HL-60/S4 treated with phorbol 12-myristate 13-acetate at 8.2 ng/mL for 4 days and 3 days (cell line): Measurements from ENCODE around the gene OR2B3.
"Not testable (repeated sequence)": the region's sequence is repeated elsewhere in the genome, so short reads cannot be mapped to it uniquely, and the experiment has no call there.

Experiments used
- in situ Hi-C: fragments of 300-500 bp; cut with MboI; formaldehyde crosslinking; loops from 2 replicates; pipeline ENCODE4 v1.15.0; 2022; ENCODE audit warnings: low sequenced_read_pairs

OR2B3 gene, protein sequence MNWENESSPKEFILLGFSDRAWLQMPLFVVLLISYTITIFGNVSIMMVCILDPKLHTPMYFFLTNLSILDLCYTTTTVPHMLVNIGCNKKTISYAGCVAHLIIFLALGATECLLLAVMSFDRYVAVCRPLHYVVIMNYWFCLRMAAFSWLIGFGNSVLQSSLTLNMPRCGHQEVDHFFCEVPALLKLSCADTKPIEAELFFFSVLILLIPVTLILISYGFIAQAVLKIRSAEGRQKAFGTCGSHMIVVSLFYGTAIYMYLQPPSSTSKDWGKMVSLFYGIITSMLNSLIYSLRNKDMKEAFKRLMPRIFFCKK

DNA sequence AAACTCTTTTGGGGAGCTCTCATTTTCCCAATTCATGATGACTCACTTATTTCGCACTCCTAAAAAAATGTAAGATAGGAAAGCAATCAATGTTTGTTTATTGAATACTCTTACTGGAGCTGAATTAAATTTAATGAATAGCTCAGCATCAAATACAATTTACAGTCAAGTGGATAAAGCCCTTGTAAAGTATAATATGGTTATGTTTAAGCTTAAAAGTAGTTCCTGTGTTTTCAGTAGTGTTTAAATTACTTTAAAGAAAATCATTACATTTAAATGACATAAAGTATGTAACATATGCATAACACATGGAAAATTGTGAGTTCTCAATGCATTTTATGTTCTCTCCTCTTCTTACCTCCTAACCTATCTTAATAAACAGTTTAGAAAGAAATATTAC lies at the start of gene OR2B3:
Gene OR2B3 (minus strand): TSS at position 101 of the 400 bp plus-strand sequence. CDS start 65 bp downstream, at position 36.
- in situ Hi-C loops = no loop called here

DNA sequence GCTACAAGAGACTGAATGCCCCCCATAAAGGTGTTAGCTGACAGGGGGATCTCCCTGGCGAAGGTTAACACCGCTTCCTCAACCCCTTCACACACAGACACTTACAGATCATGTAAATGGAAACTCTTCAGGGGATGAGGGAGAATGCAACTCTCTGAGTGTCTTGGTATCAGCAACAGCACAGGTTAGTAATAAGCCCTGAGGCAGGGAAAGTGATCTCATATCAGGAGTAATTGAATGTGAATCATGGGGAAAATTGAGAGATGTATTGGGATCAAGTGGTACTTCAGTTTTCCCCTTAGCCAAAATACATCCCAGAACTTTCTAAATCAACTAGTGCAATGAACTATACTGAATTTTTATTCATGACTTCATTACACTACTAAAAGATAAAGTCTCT lies 44.6 kb upstream of the OR2B3 start:
- in situ Hi-C loops = no loop called here

DNA sequence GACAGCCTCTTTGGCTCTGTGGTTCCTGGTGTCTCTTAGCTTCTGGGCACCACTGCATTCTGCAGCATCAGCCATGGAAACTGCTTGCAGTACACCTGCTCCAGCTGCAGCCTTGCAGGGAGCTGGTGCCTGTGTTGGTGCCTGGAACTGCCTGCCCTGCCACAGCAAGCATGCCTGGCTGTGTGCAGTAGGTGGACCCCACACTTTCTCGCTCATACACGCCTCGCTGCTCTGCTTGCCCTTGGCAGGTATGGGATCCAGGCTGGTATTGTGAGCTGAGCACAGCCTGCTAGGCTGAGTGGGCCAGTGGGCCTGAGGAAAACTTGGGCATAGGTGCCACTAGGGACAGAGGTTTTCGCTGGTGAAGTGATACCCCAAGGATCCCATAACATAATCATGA lies 43.5 kb upstream of the OR2B3 start:
- in situ Hi-C loops = no loop called here

DNA sequence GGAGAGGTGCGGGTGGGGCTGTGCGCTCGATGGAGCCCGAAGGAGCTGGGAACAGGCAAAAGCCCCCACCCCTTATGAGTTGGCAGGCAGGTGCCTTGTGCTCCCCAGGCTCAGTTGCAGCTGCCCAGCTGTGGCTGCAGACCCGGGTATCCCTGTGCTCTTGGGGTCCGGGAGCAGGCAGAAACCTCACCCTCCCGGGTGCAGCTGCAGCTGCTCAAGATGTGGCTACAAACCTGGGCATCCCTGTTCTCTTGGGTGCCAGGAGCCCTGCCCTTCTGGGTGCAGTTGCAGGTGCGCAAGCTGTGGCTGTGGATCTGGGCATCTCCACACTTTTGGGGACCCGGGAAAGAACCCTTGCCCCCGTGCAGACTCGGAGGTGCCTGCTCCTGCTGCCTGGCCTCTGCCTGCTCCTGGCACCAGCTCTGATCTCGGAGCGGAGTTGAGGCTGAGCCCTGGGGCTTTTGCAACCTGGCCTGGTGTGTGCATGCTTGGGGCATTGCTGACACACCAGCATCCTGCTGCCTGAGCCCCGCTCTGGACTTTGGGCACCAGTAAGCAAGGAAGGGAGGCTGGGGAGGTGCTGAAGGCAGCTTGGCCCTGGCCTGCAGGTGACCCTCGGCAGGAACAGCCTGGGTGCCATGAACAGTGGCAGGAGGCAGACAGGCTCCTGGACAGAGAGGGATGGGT lies 42.4 kb upstream of the OR2B3 start:
- in situ Hi-C loops = no loop called here

DNA sequence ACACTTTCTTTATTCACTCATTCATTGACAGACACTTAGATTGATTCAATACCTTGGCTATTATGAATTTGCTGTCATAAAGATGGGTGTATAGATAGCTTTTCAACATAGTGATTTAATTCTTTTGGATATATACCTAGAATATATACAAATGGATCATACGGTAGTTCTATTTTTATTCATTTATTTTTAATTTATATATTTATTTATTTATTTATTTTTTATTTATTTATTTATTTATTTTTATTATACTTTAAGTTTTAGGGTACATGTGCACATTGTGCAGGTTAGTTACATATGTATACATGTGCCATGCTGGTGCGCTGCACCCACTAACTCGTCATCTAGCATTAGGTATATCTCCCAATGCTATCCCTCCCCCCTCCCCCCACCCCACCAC lies 27.9 kb upstream of the OR2B3 start:
- in situ Hi-C loops = not testable (repeated sequence)

DNA sequence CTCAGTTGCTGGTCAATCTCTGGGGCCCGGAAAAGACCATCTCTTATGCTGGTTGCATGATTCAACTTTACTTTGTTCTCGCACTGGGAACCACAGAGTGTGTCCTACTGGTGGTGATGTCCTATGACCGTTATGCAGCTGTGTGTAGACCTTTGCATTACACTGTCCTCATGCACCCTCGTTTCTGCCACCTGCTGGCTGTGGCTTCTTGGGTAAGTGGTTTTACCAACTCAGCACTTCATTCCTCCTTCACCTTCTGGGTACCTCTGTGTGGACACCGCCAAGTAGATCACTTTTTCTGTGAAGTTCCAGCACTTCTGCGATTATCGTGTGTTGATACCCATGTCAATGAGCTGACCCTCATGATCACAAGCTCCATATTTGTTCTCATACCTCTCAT lies 25.0 kb upstream of the OR2B3 start:
- in situ Hi-C loops = no loop called here

DNA sequence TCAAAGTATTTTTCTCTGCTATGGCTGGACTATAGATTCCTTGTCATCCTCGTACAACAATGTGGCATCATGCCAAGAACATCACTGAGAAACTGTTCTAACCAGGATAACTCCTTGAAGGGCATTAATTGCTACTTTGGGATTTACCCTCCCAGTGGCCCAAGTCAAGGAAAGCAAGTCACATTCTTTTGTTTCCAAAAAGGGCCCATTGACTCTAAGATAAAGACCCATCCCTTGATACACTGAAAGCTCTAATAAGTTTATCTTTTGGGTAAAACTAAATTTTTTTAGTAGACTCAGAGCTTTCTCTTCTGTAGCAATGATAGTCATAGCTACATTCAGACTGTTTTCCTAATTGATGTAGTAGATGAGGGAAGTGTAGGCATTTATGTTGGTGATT lies 20.6 kb upstream of the OR2B3 start, which contains the start of gene OR2J3:
Gene OR2J3 (plus strand): TSS at position 301 of the 400 bp plus-strand sequence. CDS start 3,833 bp downstream, outside the sequence.
- in situ Hi-C loops = no loop called here

DNA sequence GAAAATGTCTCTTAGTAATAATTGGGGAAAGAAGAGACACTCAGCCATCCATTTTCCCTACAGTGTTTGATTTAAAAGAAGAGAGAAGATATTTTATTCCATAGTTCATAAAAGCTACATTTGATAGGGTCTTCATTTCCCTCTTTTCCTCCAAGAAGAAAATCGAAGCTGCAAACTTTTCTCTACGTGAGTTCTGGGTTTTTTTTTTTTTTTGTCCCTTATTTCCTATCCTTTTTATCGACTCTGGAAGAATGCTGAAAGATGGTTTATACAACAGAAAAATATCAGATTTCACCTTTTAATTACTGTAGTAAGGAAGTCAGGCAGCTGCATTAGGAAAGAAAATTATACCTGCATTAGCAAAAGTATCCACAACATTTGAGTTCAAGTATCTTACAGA lies 12.1 kb upstream of the OR2B3 start, which contains the start of gene OR2J1:
Gene OR2J1 (plus strand): TSS at position 301 of the 400 bp plus-strand sequence. CDS start 1,453 bp downstream, outside the sequence.
- in situ Hi-C loops = no loop called here

DNA sequence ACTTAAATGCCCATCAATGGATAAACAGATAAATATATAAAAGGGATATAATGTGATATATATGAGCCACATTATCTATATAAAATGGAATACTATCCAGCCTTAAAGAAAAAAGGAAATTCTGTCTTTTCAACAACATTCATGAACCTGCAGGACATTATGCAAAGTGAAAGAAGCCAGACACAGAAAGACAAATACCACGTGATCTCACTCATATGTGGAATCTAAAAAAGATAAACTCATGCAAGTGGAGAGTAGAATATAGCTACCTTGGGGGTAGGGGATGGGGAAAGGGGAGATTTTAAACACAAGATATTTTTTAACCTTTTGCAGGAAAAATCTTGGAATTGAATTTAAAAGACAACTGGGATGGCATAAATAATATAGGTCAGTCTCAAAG lies 10.7 kb upstream of the OR2B3 start:
- in situ Hi-C loops = no loop called here

DNA sequence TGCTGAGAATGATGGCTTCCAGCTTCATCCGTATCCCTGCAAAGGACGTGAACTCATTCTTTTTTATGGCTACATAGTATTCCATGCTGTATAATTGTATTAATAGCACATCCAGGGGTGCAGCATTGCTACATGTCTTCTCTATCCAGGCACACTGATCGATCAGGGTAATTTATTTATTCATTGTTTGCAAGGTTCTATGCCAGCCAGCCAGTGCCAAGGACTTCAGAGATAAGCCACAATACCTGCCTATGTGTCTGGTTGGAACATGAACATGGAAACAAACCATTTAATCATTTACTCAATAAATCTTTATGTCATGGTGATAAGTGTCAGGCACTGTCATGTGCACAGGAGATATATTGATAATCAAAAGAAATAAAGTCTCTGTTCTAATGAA lies 5.8 kb upstream of the OR2B3 start:
- in situ Hi-C loops = no loop called here

DNA sequence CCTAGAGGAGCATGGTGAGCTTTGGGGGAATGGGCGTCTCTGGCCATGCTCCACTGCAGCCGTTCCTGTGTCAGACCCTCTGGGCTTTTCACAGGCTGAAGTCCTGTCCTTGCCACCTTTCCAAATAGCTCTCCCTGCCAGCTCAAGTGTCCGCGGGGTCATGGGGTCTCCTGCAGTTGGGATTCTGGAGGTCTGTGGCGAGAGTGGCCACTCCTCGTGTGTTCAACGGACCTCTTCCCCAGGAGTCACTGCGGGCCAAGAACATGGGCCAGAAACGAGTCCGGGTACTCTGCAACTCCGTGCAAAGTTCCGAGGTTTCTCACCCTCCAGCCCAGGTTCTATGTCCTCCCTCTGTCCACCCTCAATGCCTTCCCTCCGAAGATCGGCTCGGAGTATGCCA lies 4.7 kb downstream of the OR2B3 start:
- in situ Hi-C loops = no loop called here

DNA sequence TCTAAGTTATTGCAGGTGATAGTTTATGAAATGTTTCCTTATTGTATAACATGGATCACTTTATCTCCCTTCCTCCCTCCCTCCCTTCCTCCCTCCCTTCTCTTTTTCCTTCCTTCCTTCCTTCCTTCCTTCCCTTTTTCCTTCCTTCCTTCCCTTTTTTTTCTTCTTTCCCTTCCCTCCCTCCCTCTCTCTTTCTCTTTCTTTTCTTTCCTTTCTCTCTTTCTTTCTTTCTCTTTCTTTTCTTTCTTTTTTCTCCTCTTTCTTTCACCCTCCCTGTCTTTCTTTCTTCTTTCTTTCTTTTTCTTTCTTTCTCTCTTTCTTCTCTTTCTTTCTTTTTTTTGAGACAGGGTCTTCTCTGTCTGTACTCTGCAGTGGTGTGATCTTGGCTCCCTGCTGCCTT lies 5.8 kb downstream of the OR2B3 start:
- in situ Hi-C loops = no loop called here

DNA sequence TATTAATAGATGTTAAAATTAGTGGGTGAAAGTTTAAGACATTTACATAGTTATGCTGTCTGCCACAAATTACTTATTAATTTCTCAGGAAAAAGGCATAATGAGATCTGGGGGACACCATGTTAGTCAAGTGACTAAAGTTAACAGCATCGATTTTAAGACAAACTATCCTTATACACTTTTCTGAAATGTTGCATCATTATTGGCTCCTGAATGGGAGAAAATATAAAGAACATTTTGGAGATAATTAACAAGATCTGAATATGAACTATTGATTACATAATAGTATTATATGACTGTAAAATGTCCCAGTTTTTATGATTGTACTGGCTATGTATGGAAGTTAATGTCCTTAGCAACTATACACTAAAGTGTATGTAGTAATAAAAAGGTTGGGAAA lies 7.9 kb downstream of the OR2B3 start:
- in situ Hi-C loops = no loop called here

DNA sequence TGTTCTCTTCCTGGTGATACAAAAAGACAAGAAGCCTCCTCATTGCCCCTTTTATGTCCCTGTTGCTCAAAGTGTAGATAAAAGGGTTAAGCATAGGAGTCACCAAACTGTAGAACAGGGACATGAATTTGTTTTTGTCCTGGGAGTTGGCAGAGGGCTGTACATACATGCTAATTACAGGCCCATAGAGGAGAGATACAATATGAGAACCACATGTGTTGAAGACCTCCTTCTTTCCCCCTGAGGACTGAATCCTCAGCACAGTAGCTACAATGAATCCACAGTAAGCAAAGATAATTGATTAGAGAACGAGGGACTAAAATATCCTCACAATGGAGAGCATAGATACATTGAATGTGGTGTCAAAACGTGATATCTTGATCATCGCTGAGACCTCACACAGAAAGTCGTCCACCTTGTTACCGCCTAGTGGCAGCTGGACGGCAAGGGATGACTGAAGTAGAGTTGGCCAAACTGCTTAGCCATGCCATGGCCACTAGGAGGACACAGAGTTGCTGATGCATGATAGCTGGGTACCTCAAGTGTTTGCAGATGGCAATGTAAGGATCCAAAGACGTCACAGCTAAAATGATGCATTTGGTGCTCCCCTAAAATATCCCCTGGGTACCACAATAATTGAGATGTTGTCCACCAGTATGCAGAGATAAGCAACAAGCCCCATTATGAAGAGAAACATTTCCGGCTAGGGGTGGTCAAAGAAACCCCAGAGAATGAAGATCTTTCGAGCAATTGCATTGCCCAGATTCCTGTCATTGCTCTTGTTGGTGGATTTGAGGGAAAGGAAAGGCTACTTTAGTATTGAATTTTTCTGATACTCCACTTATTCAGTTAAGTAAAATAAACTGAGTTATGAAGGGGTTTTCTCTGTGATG lies 15.0 kb downstream of the OR2B3 start:
- in situ Hi-C loops = no loop called here

DNA sequence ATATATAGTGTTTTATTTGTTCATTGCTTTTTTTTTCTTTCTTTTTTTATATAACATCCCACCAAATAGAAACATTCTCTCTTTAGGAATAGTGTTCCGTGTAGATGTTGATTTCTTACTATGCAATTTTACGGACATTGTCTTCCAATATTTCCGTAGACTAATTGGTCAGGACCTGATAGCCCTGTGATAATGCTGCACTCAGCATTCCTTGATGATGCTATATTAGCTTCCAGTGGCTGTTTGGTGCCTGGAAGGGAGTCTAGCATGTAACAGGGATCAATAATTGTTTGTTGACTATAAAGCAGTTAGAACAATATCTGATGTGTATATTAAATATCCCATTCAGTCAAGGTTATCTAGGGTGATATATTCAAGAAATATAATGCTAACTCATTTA lies 35.4 kb downstream of the OR2B3 start:
- in situ Hi-C loops = no loop called here

DNA sequence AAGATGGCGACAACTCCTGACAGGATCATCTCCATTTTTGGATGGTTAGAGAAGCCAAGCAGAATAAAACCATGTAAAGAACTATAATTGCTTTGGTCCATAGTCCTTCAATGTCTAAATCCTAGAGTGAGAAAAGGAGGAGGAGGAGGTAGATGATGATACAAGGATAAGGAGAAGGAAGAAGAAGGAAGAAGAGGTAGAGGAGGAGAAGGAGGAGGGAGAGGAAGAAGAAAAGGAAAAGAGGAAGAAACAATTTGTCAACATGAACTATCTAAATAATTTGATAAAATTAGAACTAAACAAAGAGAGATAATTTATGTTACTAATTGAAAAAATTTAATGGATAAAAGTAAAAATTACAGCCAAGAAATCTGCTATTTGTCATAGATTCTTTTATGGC lies 42.0 kb downstream of the OR2B3 start, which contains the start of gene OR2W1:
Gene OR2W1 (minus strand): TSS at position 101 of the 400 bp plus-strand sequence. CDS start 0 bp downstream, at position 101.
- in situ Hi-C loops = no loop called here
